HEK293 (cell line): ENCODE data around the gene PEPD.

Source experiments
- TCF7L2 ChIP-seq: IDR thresholded peaks from 2 replicates; pipeline ENCODE4 v1.6.1; 2011; ENCODE audit warnings: low read depth, mild to moderate bottlenecking, inconsistent platforms, low read length, moderate library complexity, borderline replicate concordance
- ZBTB21 ChIP-seq: fragments of 450-650 bp; formaldehyde crosslinking; IDR thresholded peaks from 2 replicates; pipeline ENCODE4 v1.5.1; 2017; ENCODE audit warnings: missing biosample characterization, missing genetic modification characterization
- ZNF221 ChIP-seq: fragments of 450-650 bp; formaldehyde crosslinking; IDR thresholded peaks from 2 replicates; pipeline ENCODE4 v1.5.1; 2017; ENCODE audit warnings: missing biosample characterization, missing genetic modification characterization, borderline replicate concordance
- ZNF274 ChIP-seq, 2 experiments: fragments of 200-500 bp in 1 of 2; fragments of 450-650 bp in 1 of 2; sonication (Bioruptor generic) in 1 of 2; formaldehyde crosslinking in 1 of 2; IDR thresholded peaks; 2 replicates each; pipeline versions ENCODE4 v1.5.1 to v1.6.1; 2014 to 2016; ENCODE audit warnings: borderline replicate concordance in 1 of 2, inconsistent platforms in 1 of 2, low read length in 1 of 2, missing biosample characterization in 1 of 2, missing genetic modification characterization in 1 of 2
- ZNF350 ChIP-seq: fragments of 450-650 bp; formaldehyde crosslinking; IDR thresholded peaks from 2 replicates; pipeline ENCODE4 v1.5.0; 2017; ENCODE audit warnings: missing biosample characterization, mild to moderate bottlenecking, missing genetic modification characterization
- ZNF473 ChIP-seq: fragments of 450-650 bp; formaldehyde crosslinking; IDR thresholded peaks from 2 replicates; pipeline ENCODE4 v1.5.1; 2017; ENCODE audit warnings: missing biosample characterization, missing genetic modification characterization
- ZNF561 ChIP-seq: fragments of 450-650 bp; IDR thresholded peaks from 2 replicates; pipeline ENCODE4 v1.5.1; 2018; ENCODE audit warnings: missing biosample characterization, missing genetic modification characterization, borderline replicate concordance
- ZNF621 ChIP-seq: fragments of 450-650 bp; formaldehyde crosslinking; IDR thresholded peaks from 2 replicates; pipeline ENCODE4 v1.5.1; 2017; ENCODE audit warnings: missing biosample characterization, missing genetic modification characterization
- ZNF701 ChIP-seq: fragments of 450-650 bp; formaldehyde crosslinking; IDR thresholded peaks from 2 replicates; pipeline ENCODE4 v1.5.1; 2016; ENCODE audit warnings: missing biosample characterization, missing genetic modification characterization
- ZNF747 ChIP-seq: fragments of 450-650 bp; formaldehyde crosslinking; IDR thresholded peaks from 2 replicates; pipeline ENCODE4 v1.5.1; 2016; ENCODE audit warnings: missing biosample characterization, missing genetic modification characterization
- TF ChIP-seq, protein P1 (sequence below): fragments of 450-650 bp; formaldehyde crosslinking; IDR thresholded peaks from 2 replicates; pipeline ENCODE4 v1.5.1; 2016; ENCODE audit warnings: missing biosample characterization, missing genetic modification characterization
- TF ChIP-seq, protein P2 (sequence below): fragments of 450-650 bp; formaldehyde crosslinking; IDR thresholded peaks from 2 replicates; pipeline ENCODE4 v1.5.1; 2016; ENCODE audit warnings: missing biosample characterization, missing genetic modification characterization
- TF ChIP-seq, protein P3 (sequence below): fragments of 450-650 bp; formaldehyde crosslinking; IDR thresholded peaks from 2 replicates; pipeline ENCODE4 v1.5.1; 2016; ENCODE audit warnings: missing biosample characterization, missing genetic modification characterization
- TF ChIP-seq, protein P4 (sequence below): fragments of 450-650 bp; formaldehyde crosslinking; IDR thresholded peaks from 2 replicates; pipeline ENCODE4 v1.5.1; 2016; ENCODE audit warnings: missing biosample characterization, missing genetic modification characterization

DNA sequence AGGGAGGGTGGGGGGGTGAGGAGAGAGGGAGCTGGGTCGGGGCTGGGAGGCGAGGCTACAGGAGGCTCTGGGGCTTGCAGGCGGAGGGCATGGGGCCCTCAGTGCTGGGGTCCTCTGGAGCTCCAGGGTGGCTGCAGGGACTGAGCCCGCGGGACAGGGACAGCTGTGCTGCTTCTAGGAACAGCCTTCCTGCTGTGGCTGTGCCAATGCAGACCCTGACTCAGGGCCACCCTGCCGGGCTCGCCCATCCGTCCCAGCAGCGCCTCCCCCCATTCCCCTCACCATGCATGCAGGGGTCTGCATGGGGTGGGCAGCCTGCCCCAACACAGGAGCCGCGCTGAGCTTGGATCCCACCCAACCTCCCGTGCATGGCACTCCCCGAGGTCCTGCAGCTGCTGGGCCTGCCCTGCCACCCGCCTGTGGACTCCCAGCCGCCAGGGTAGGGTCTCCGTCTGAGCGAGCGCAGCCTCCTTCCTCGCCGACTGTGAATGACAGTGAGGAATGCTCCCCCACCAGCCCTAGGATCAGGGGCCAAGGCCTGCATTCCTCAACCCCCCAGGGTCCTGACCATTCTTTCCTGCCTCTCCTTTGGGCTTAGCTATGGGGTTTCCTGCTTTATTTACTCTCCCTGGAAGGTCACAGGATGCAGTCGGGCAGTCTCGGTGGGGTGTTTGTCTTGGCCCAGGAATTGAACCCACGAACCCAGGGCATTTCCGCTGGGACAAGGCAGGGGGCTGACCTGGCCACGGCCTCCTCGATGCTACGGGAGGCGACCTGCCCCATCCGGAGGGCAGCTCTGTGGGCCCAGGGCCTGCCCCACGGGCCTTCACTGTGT lies 124.7 kb downstream of the PEPD start:
- TF ChIP-seq, protein P1, sequence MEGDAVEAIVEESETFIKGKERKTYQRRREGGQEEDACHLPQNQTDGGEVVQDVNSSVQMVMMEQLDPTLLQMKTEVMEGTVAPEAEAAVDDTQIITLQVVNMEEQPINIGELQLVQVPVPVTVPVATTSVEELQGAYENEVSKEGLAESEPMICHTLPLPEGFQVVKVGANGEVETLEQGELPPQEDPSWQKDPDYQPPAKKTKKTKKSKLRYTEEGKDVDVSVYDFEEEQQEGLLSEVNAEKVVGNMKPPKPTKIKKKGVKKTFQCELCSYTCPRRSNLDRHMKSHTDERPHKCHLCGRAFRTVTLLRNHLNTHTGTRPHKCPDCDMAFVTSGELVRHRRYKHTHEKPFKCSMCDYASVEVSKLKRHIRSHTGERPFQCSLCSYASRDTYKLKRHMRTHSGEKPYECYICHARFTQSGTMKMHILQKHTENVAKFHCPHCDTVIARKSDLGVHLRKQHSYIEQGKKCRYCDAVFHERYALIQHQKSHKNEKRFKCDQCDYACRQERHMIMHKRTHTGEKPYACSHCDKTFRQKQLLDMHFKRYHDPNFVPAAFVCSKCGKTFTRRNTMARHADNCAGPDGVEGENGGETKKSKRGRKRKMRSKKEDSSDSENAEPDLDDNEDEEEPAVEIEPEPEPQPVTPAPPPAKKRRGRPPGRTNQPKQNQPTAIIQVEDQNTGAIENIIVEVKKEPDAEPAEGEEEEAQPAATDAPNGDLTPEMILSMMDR = no peak
- no peak for TF ChIP-seq ZNF221
- TF ChIP-seq ZNF561 (tag by site-specific recombination) = no peak
- TF ChIP-seq ZNF747 (tag by site-specific recombination) = no peak
- TF ChIP-seq, protein P2, sequence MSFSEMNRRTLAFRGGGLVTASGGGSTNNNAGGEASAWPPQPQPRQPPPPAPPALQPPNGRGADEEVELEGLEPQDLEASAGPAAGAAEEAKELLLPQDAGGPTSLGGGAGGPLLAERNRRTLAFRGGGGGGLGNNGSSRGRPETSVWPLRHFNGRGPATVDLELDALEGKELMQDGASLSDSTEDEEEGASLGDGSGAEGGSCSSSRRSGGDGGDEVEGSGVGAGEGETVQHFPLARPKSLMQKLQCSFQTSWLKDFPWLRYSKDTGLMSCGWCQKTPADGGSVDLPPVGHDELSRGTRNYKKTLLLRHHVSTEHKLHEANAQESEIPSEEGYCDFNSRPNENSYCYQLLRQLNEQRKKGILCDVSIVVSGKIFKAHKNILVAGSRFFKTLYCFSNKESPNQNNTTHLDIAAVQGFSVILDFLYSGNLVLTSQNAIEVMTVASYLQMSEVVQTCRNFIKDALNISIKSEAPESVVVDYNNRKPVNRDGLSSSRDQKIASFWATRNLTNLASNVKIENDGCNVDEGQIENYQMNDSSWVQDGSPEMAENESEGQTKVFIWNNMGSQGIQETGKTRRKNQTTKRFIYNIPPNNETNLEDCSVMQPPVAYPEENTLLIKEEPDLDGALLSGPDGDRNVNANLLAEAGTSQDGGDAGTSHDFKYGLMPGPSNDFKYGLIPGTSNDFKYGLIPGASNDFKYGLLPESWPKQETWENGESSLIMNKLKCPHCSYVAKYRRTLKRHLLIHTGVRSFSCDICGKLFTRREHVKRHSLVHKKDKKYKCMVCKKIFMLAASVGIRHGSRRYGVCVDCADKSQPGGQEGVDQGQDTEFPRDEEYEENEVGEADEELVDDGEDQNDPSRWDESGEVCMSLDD (tag by site-specific recombination) = no peak
- TF ChIP-seq ZNF621 (tag by site-specific recombination) = no peak
- TF ChIP-seq, protein P3, sequence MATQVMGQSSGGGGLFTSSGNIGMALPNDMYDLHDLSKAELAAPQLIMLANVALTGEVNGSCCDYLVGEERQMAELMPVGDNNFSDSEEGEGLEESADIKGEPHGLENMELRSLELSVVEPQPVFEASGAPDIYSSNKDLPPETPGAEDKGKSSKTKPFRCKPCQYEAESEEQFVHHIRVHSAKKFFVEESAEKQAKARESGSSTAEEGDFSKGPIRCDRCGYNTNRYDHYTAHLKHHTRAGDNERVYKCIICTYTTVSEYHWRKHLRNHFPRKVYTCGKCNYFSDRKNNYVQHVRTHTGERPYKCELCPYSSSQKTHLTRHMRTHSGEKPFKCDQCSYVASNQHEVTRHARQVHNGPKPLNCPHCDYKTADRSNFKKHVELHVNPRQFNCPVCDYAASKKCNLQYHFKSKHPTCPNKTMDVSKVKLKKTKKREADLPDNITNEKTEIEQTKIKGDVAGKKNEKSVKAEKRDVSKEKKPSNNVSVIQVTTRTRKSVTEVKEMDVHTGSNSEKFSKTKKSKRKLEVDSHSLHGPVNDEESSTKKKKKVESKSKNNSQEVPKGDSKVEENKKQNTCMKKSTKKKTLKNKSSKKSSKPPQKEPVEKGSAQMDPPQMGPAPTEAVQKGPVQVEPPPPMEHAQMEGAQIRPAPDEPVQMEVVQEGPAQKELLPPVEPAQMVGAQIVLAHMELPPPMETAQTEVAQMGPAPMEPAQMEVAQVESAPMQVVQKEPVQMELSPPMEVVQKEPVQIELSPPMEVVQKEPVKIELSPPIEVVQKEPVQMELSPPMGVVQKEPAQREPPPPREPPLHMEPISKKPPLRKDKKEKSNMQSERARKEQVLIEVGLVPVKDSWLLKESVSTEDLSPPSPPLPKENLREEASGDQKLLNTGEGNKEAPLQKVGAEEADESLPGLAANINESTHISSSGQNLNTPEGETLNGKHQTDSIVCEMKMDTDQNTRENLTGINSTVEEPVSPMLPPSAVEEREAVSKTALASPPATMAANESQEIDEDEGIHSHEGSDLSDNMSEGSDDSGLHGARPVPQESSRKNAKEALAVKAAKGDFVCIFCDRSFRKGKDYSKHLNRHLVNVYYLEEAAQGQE = no peak
- TF ChIP-seq, protein P4, sequence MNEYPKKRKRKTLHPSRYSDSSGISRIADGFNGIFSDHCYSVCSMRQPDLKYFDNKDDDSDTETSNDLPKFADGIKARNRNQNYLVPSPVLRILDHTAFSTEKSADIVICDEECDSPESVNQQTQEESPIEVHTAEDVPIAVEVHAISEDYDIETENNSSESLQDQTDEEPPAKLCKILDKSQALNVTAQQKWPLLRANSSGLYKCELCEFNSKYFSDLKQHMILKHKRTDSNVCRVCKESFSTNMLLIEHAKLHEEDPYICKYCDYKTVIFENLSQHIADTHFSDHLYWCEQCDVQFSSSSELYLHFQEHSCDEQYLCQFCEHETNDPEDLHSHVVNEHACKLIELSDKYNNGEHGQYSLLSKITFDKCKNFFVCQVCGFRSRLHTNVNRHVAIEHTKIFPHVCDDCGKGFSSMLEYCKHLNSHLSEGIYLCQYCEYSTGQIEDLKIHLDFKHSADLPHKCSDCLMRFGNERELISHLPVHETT (tag by site-specific recombination) = no peak
- no peak for TF ChIP-seq ZNF473
- no peak for TF ChIP-seq ZNF274 (IDR thresholded peaks at IDR 0.05; ENCODE audit: low read length)
- TF ChIP-seq ZNF274 (tag by site-specific recombination; IDR thresholded peaks at IDR 0.05; ENCODE audit: borderline replicate concordance) = no peak
- no peak for TF ChIP-seq ZNF350
- no peak for TF ChIP-seq TCF7L2
- TF ChIP-seq ZBTB21 (tag by site-specific recombination) = no peak
- no peak for TF ChIP-seq ZNF701 (tag by site-specific recombination)
